SK-N-SH (cell line): Measurements from ENCODE around the gene PLD1. TPM values are rescaled to one million over a fixed set of nuclear protein-coding genes. Genes with fewer than 3 reads are reported as not detected.

Experiments
- CTCF ChIA-PET: fragments of 300-600, 350-600 bp; formaldehyde crosslinking; extraction: SDS; loops from one replicate; lab custom pipeline; 2021; lab: Yijun Ruan, JAX
- POLR2A ChIA-PET: fragments of 350-600 bp; sonication (Branson Sonifier 250); formaldehyde crosslinking; extraction: SDS; loops from one replicate; lab custom pipeline; 2020; ENCODE audit warnings: antibody characterized with exemption, inconsistent platforms; lab: Yijun Ruan, JAX
- DNase-seq: peaks from one replicate; pipeline ENCODE4 v3.0.0; 2012
- H2AFZ ChIP-seq: fragments of 200-600 bp; sonication (generic); 2 replicates; pipeline ENCODE4 v1.8.1; 2016; ENCODE audit warnings: antibody characterized with exemption, mild to moderate bottlenecking, low read depth
- H3F3A ChIP-seq: fragments of 200-600 bp; sonication (generic); replicated peaks from 2 replicates; pipeline ENCODE3; 2016; ENCODE audit warnings: antibody characterized with exemption, mild to moderate bottlenecking; ENCODE audit not compliant: insufficient read depth
- H3K27ac ChIP-seq, 2 experiments: fragments of 200-500 bp in 1 of 2; fragments of 200-600 bp in 1 of 2; sonication (Bioruptor generic) in 1 of 2; sonication (generic), shearing (Covaris generic) in 1 of 2; 2 replicates each; pipeline versions ENCODE4 v1.5.1 to v1.6.1; 2014 to 2016; ENCODE audit warnings: low read depth in 2 of 2, inconsistent platforms in 1 of 2, low read length in 1 of 2, mild to moderate bottlenecking in 1 of 2, mixed read lengths in 1 of 2
- H3K27me3 ChIP-seq: fragments of 200-600 bp; sonication (generic), shearing (Covaris generic); 2 replicates; pipeline ENCODE4 v1.6.1; 2016; ENCODE audit warnings: mixed run types; ENCODE audit not compliant: insufficient read depth
- H3K36me3 ChIP-seq, 2 experiments: fragments of 200-500 bp in 1 of 2; fragments of 200-600 bp in 1 of 2; sonication (Bioruptor generic) in 1 of 2; sonication (generic) in 1 of 2; replicated peaks in 1 of 2; 2 replicates each; pipeline versions ENCODE3 to v1.5.1; 2014 to 2016; ENCODE audit warnings: low read length in 1 of 2, mild to moderate bottlenecking in 1 of 2; ENCODE audit not compliant: insufficient read depth in 2 of 2, control insufficient read depth in 1 of 2
- H3K4me1 ChIP-seq, 2 experiments: fragments of 200-500 bp in 1 of 2; fragments of 200-600 bp in 1 of 2; sonication (Bioruptor generic) in 1 of 2; sonication (generic), shearing (Covaris generic) in 1 of 2; 2 replicates each; pipeline versions ENCODE4 v1.5.1 to v1.6.1; 2014 to 2016; ENCODE audit warnings: low read depth in 1 of 2, low read length in 1 of 2, mixed run types in 1 of 2; ENCODE audit not compliant: insufficient read depth in 2 of 2, control insufficient read depth in 1 of 2
- H3K4me2 ChIP-seq: fragments of 200-600 bp; sonication (generic), shearing (Covaris generic); 2 replicates; pipeline ENCODE4 v1.6.1; 2017; ENCODE audit warnings: mixed run types
- H3K4me3 ChIP-seq, 2 experiments: fragments of 200-500 bp in 1 of 2; fragments of 200-600 bp in 1 of 2; sonication (Bioruptor generic) in 1 of 2; sonication (generic), shearing (Covaris generic) in 1 of 2; 2 replicates each; pipeline versions ENCODE4 v1.5.1 to v1.8.1; 2014 to 2016; ENCODE audit warnings: low read depth in 2 of 2, inconsistent platforms in 1 of 2, low read length in 1 of 2, mild to moderate bottlenecking in 1 of 2, mixed read lengths in 1 of 2, moderate library complexity in 1 of 2
- H3K79me2 ChIP-seq: fragments of 200-600 bp; sonication (generic); 2 replicates; pipeline ENCODE4 v1.8.1; 2017; ENCODE audit warnings: mild to moderate bottlenecking; ENCODE audit not compliant: insufficient read depth
- H3K9ac ChIP-seq: fragments of 200-600 bp; sonication (generic); 2 replicates; pipeline ENCODE4 v1.6.1; 2017; ENCODE audit warnings: mixed run types
- H3K9me2 ChIP-seq: fragments of 200-600 bp; sonication (generic); 2 replicates; pipeline ENCODE4 v1.6.1; 2017; ENCODE audit warnings: mixed run types
- H3K9me3 ChIP-seq: fragments of 200-600 bp; sonication (generic); 2 replicates; pipeline ENCODE4 v1.6.1; 2017; ENCODE audit warnings: mixed run types, mild to moderate bottlenecking, moderate library complexity
- H4K20me1 ChIP-seq: fragments of 200-600 bp; sonication (generic); 2 replicates; pipeline ENCODE4 v1.6.1; 2017; ENCODE audit warnings: mild to moderate bottlenecking, mixed run types; ENCODE audit not compliant: insufficient read depth
- CHD2 ChIP-seq: fragments of 150-350 bp; IDR thresholded peaks from 2 replicates; pipeline ENCODE4 v1.6.1; 2018; ENCODE audit warnings: low read length; ENCODE audit not compliant: partially characterized antibody
- ELF1 ChIP-seq: IDR thresholded peaks from 2 replicates; pipeline ENCODE4 v1.4.0; 2012
- EP300 ChIP-seq, 2 experiments: IDR thresholded peaks; 2 replicates each; pipeline versions ENCODE4 v1.4.0 to v1.6.1; 2012; ENCODE audit warnings: borderline replicate concordance in 1 of 2, low read depth in 1 of 2, low read length in 1 of 2
- FOXJ3 ChIP-seq: sonication (generic); formaldehyde crosslinking; IDR thresholded peaks from 2 replicates; pipeline ENCODE4 v1.5.1; 2020; ENCODE audit warnings: mild to moderate bottlenecking, missing genetic modification reagents
- FOXM1 ChIP-seq: IDR thresholded peaks from 2 replicates; pipeline ENCODE4 v1.4.0; 2012; ENCODE audit warnings: low read depth, mild to moderate bottlenecking
- NRF1 ChIP-seq: IDR thresholded peaks from 2 replicates; pipeline ENCODE4 v1.6.1; 2012; ENCODE audit warnings: low read depth, mild to moderate bottlenecking, low read length
- PBX3 ChIP-seq: IDR thresholded peaks from 2 replicates; pipeline ENCODE4; 2012
- RAD21 ChIP-seq: IDR thresholded peaks from 2 replicates; pipeline ENCODE4 v1.6.1; 2012; ENCODE audit warnings: mild to moderate bottlenecking, low read length
- RCOR1 ChIP-seq: fragments of 150-350 bp; IDR thresholded peaks from 2 replicates; pipeline ENCODE4 v1.6.1; 2017; ENCODE audit warnings: antibody characterized with exemption, low read length
- RFX5 ChIP-seq: IDR thresholded peaks from 2 replicates; pipeline ENCODE4 v1.6.1; 2012; ENCODE audit warnings: mild to moderate bottlenecking, improper control_type of control experiment, low read length
- SIN3A ChIP-seq: IDR thresholded peaks from 2 replicates; pipeline ENCODE4 v1.6.1; 2012; ENCODE audit warnings: low read depth, mild to moderate bottlenecking, low read length, moderate library complexity, borderline replicate concordance
- YY1 ChIP-seq: IDR thresholded peaks from 2 replicates; pipeline ENCODE4 v1.4.0; 2012; ENCODE audit warnings: low read depth, mild to moderate bottlenecking
- WGBS: methylation state at CpG from one replicate; pipeline ENCODE4 v1.1.6; 2017; ENCODE audit warnings: low lambda C conversion rate; 5-methylcytosine and 5-hydroxymethylcytosine counted together
- polyA plus RNA-seq, 3 experiments: library from polyadenylated mRNA; depleted of rRNA; stranded (reverse); fragments of >200 nt; gene quantifications; 2 replicates each; pipeline ENCODE4 v1.2.3, GENCODE V29; 2012

The PLD1 gene
- polyA plus RNA-seq, 1 of the 3 experiments (the other 2 are of a cell fraction) = 6.2 TPM

GRCh38 chr3:171846597-171846996 lies 36.3 kb upstream of the PLD1 start:
- Histone ChIP-seq H4K20me1 (no peaks in the 10 kb centered on the region), H3K27ac (no peak overlapping the region), H3K9me2 (no peaks in the 10 kb centered on the region), H3K4me1 (peaks cover 0 to 2% of the 10 kb centered on the region in 2 experiments; a peak in 2 of 4 replicates), H2AFZ (no peak overlapping the region), H3K4me2 (no peak overlapping the region), H3K79me2 (no peaks in the 10 kb centered on the region), H3K27me3 (no peaks in the 10 kb centered on the region), H3K4me3 (no peak overlapping the region), H3K9me3 (no peaks in the 10 kb centered on the region), H3F3A (no peaks in the 10 kb centered on the region), H3K36me3 (no peaks in the 10 kb centered on the region), H3K9ac (no peak overlapping the region)
- DNase-seq = no peak
- TF ChIP-seq RAD21 = no peak
- TF ChIP-seq SIN3A = no peak
- no peak for TF ChIP-seq RFX5
- no peak for TF ChIP-seq FOXM1
- POLR2A ChIA-PET = no interaction called here
- CTCF ChIA-PET = interaction anchor here (1.1 kb wide), 1 partner anchor 17 kb away, joined by 3 read pairs; no protein-coding TSS in a partner anchor
- 74% methylated on average over 2 of the region's 2 CpGs for WGBS

- DNase-seq = no peak
- Histone ChIP-seq H2AFZ (no peak overlapping the region), H3K4me3 (no peak overlapping the region), H3K9me3 (no peaks in the 10 kb centered on the region), H3K4me1 (peaks cover 0 to 2% of the 10 kb centered on the region in 2 experiments; a peak in 2 of 4 replicates), H3K9ac (no peak overlapping the region), H4K20me1 (no peaks in the 10 kb centered on the region), H3K36me3 (no peaks in the 10 kb centered on the region), H3K79me2 (no peaks in the 10 kb centered on the region), H3K9me2 (no peaks in the 10 kb centered on the region), H3K27ac (no peak overlapping the region), H3K27me3 (no peaks in the 10 kb centered on the region), H3K4me2 (no peak overlapping the region), H3F3A (no peaks in the 10 kb centered on the region)
- POLR2A ChIA-PET = no interaction called here
- CTCF ChIA-PET = no interaction called here
- TF ChIP-seq SIN3A (no peak), RFX5 (no peak), ELF1 (no peak), NRF1 (no peak), YY1 (no peak), EP300 (IDR thresholded peaks at IDR 0.05; ENCODE audit: borderline replicate concordance in 1 of 2, low read depth in 1 of 2, low read length in 1 of 2) (no peak), CHD2 (no peak), PBX3 (no peak), RCOR1 (no peak), FOXJ3 (CRISPR knock-in tag) (no peak)
- 76% methylated on average over 3 of the region's 3 CpGs for WGBS
Measured at GRCh38 chr3:171845481-171846284, 35.4 kb upstream of the PLD1 start.
